Lower lobe of right lung (tissue), 2 donors: ENCODE measurements around the gene ERC1. TPM values are rescaled to one million over a fixed set of nuclear protein-coding genes. Genes with fewer than 3 reads are reported as not detected.

Source experiments
- ATAC-seq, 2 donors: fragments of 200-7000 bp; cut with Tn5 transposase; one replicate each; pipeline ENCODE4 v1.9.1; 2020 to 2022; ENCODE audit warnings: mild to moderate bottlenecking in 2 of 2, moderate library complexity in 2 of 2
- DNase-seq: peaks from one replicate; pipeline ENCODE4 v3.0.0-alpha.2; 2020
- H3K27ac ChIP-seq: fragments of 200-600 bp; one replicate; pipeline ENCODE4 v1.8.0; 2022
- H3K27me3 ChIP-seq: fragments of 200-600 bp; one replicate; pipeline ENCODE4 v1.8.0; 2022; ENCODE audit warnings: low read depth
- H3K36me3 ChIP-seq: fragments of 200-600 bp; one replicate; pipeline ENCODE4 v1.8.0; 2022; ENCODE audit warnings: mild to moderate bottlenecking
- H3K4me1 ChIP-seq: fragments of 200-600 bp; one replicate; pipeline ENCODE4 v1.8.0; 2022
- H3K4me3 ChIP-seq: fragments of 200-600 bp; one replicate; pipeline ENCODE4 v1.8.0; 2022; ENCODE audit warnings: mild to moderate bottlenecking
- H3K9me3 ChIP-seq: fragments of 200-600 bp; one replicate; pipeline ENCODE4 v1.8.0; 2022
- CTCF ChIP-seq: fragments of 200-600 bp; IDR thresholded peaks from one replicate; pipeline ENCODE4 v1.8.0; 2022; ENCODE audit warnings: antibody characterized with exemption, mild to moderate bottlenecking
- intact Hi-C: fragments of 100-400 bp; cut with DNase I; formaldehyde crosslinking; loops from one replicate; pipeline ENCODE4 v1.11.0; 2022
- total RNA-seq: library from RNA; stranded (reverse); fragmentation: NEBNext Ultra II Directional; extraction: Animal tissue kit (Norgen Biotek cat#: 25700); gene quantifications from one replicate; pipeline ENCODE4 v1.2.1, GENCODE V29; 2021
- donor health status: DM: no; HTN: yes; CAD: no; lungs with severe emphysema.

ERC1 gene
- total RNA-seq, 1 donor from 2014 or later, result 66.3 TPM

DNA sequence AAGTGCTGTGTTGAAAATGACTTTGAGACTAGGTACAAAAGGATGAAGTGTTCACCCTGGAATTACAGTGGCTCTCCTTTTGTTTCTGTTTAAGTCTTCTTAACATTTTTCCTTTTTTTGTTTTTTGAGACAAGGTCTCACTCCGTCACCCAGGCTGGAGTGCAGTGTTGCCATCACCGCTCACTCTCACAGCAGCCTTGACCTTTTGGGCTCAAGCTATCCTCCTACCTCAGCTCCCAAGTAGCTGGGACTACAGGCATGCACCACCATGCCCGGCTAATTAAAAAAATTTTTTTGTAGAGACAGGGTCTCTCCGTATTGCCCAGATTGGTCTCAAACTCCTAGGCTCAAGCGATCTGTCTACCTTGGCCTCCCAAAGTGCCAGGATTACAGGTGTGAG, 20.1 kb downstream of the ERC1 start:
- H3K4me3 ChIP-seq, result no peak overlapping the region
- no peaks in the 10 kb centered on the region for H3K27me3 ChIP-seq
- DNase-seq (no peak), ATAC-seq (no peak)
- no peaks in the 10 kb centered on the region for H3K36me3 ChIP-seq
- H3K4me1 ChIP-seq, result no peaks in the 10 kb centered on the region
- intact Hi-C loops, result no loop called here
- no peak overlapping the region for H3K27ac ChIP-seq
- TF ChIP-seq CTCF, result no peak
- H3K9me3 ChIP-seq, result no peaks in the 10 kb centered on the region

DNA sequence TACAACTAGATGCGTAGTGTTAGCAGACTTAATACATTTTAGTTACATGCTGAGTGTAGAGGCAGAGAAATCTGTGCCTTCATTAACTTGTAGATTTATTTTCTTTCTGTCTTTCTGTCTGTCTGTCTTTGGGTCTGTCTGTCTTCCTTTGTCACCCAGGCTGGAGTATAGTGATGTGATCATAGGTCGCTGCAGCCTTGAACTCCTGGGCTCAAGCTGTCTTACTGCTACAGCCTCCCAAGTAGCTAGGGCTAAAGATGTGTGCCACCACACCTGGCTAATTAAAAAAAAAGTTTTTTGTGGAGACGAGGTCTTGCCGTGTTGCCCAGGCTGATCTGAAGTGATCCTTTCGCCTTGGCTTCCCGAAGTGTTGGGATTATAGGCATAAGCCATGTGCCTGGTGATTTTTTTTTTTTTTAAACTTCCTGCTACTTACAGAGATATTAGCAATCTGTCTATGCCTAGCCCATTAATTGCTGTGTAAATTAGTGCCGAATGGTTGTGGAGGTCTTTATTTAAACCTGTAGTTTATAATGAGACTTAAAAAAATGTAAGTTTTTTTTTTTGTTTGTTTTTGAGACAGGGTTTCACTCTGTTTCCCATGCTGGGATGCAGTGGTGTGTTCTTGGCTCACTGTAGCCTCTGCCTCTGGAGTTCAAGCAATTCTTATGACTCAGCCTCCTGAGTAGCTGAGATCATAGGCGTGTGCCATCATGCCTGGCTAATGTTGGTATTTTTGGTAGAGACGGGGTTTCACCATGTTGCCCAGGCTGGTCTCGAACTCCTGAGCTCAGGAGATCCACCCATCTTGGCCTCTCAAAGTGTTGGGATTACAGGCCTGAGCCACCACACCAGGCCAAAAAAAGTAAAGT, 22.8 kb downstream of the ERC1 start:
- Histone ChIP-seq H3K9me3 (no peaks in the 10 kb centered on the region), H3K36me3 (no peaks in the 10 kb centered on the region), H3K27ac (no peak overlapping the region), H3K4me3 (no peak overlapping the region), H3K27me3 (no peaks in the 10 kb centered on the region), H3K4me1 (no peaks in the 10 kb centered on the region)
- TF ChIP-seq CTCF, result no peak
- ATAC-seq, result no peak
- no peak for DNase-seq
- intact Hi-C loops, result no loop called here

DNA sequence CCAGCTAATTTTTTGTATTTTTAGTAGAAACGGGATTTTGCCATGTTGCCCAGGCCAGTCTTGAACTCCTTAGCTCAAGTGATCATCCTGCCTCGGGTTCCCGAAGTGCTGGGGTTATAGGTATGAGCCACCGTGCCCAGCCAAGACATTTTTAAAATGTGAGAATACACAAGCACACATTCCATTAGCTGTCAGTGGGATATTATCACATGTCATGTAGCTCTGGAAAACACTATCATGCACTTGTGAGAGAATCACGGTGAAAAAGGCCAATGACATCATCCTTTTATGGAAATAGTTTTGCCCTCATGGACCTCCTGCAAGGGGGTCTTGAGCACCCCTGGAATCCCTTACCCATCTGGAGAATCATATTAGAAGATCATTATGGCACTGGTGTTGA, 28.3 kb downstream of the ERC1 start:
- ATAC-seq (no peak), DNase-seq (no peak)
- no peak overlapping the region for H3K27ac ChIP-seq
- H3K4me3 ChIP-seq, result no peak overlapping the region
- H3K9me3 ChIP-seq, result no peaks in the 10 kb centered on the region
- intact Hi-C loops, result no loop called here
- TF ChIP-seq CTCF, result no peak
- H3K4me1 ChIP-seq, result no peaks in the 10 kb centered on the region
- H3K27me3 ChIP-seq, result no peaks in the 10 kb centered on the region
- peaks cover 6% of the 10 kb centered on the region for H3K36me3 ChIP-seq

DNA sequence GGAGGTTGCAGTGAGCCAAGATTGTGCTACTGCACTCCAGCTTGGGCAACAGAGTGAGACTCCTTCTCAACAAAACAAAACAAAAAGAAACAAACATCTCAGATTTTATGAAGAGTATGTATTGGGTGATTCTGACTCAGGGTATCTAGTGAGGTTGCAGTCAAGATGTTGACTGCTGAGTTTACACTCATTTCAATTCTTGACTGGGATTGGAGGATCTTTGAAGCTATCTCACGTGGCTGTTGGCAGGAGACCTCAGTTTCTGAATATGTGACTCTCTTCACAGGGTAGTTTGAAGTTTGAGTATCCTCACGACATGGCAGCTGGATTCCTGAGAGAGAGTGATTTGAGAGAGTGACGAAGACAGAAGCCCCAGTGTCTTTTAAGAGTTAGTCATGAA, 29.4 kb downstream of the ERC1 start:
- Histone ChIP-seq H3K4me1 (no peaks in the 10 kb centered on the region), H3K27me3 (no peaks in the 10 kb centered on the region), H3K9me3 (no peaks in the 10 kb centered on the region), H3K27ac (no peak overlapping the region), H3K4me3 (no peak overlapping the region), H3K36me3 (peaks cover 6% of the 10 kb centered on the region)
- no peak for TF ChIP-seq CTCF
- intact Hi-C loops, result no loop called here
- no peak for DNase-seq
- no peak for ATAC-seq

DNA sequence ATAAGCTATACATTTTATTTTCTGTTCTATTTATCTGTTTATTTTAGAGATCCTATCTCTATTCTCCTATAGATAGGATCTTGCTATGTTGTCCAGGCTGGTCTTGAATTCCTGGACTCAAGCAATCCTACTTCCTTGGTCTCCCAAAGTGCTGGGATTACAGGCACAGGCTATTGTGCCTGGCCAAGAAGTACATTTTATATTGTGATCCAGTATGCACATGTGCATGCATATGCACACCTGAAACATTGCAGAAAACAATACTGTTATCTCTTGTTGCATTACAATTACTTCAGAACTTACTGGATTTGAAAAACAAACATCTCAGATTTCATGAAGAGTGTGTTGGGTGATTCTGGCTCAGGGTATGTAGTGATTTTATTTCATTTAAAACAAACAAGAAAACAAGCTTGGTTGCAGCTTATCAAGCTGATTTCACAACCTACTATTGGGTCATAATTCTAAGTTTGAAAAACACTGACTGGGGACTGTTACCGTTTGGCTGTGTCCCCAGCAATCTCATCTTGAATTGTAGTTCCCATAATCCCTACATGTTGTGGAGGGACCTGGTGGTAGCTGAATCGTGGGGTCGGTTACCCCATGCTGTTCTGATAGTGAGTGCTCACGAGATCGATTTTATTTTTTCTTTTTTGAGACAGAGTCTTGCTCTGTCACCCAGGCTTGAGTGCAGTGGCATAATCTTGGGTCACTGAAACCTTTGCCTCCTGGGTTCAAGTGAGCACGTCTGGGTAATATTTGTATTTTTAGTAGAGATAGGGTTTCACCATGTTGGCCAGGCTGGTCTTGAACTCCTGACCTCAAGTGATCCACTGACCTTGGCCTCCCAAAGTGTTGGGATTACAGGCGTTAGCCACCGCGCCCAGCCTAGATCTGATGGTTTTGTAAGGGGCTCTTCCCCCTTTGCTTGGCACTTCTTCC, 31.3 kb downstream of the ERC1 start:
- H3K9me3 ChIP-seq, result no peaks in the 10 kb centered on the region
- TF ChIP-seq CTCF, result no peak
- intact Hi-C loops, result no loop called here

More for the DNA sequence above, 31.3 kb downstream of the ERC1 start:
- no peak for ATAC-seq
- H3K4me3 ChIP-seq, result no peak overlapping the region
- DNase-seq, result no peak
- H3K4me1 ChIP-seq, result no peaks in the 10 kb centered on the region
- peaks cover 7% of the 10 kb centered on the region for H3K36me3 ChIP-seq
- H3K27me3 ChIP-seq, result no peaks in the 10 kb centered on the region
- H3K27ac ChIP-seq, result no peak overlapping the region
